HL-60 (cell line): ENCODE results near the gene RPS3.

ENCODE experiments used
- DNase-seq, 2 experiments: peaks; one replicate each; pipeline ENCODE4 v3.0.0-alpha.2; 2010 to 2020; ENCODE audit warnings: low read depth in 1 of 2, low spot score in 1 of 2
- H3K27ac ChIP-seq: fragments of 250-450 bp; sonication (Bioruptor Pico); replicated peaks from 2 replicates; pipeline ENCODE4 v1.5.1; 2020; ENCODE audit warnings: mild to moderate bottlenecking, moderate library complexity
- H3K27me3 ChIP-seq: fragments of 250-450 bp; sonication (Bioruptor Pico); 2 replicates; pipeline ENCODE4 v1.5.1; 2021; ENCODE audit warnings: mild to moderate bottlenecking, moderate library complexity; ENCODE audit not compliant: insufficient read depth, poor library complexity, severe bottlenecking
- H3K4me3 ChIP-seq: replicated peaks from 2 replicates; pipeline ENCODE4 v1.5.1; 2011; ENCODE audit warnings: mild to moderate bottlenecking, control low read depth, low read length; ENCODE audit not compliant: insufficient read depth
- CTCF ChIP-seq: IDR thresholded peaks from one replicate; pipeline ENCODE4 v1.5.1; 2011; ENCODE audit warnings: low read length, control low read depth, inconsistent platforms; ENCODE audit not compliant: insufficient read depth
- GABPA ChIP-seq: IDR thresholded peaks from 2 replicates; pipeline ENCODE4 v1.6.1; 2012; ENCODE audit warnings: low read depth
- POLR2AphosphoS5 ChIP-seq: IDR thresholded peaks from 2 replicates; pipeline ENCODE4 v1.6.1; 2012; ENCODE audit warnings: low read depth
- REST ChIP-seq: IDR thresholded peaks from 2 replicates; pipeline ENCODE4 v1.6.1; 2012; ENCODE audit warnings: low read depth; ENCODE audit not compliant: insufficient replicate concordance
- SPI1 ChIP-seq: IDR thresholded peaks from 2 replicates; pipeline ENCODE4 v1.6.1; 2012; ENCODE audit warnings: low read depth, mild to moderate bottlenecking, borderline replicate concordance

Gene RPS3

GRCh38 chr11:75428989-75429640, 29.8 kb downstream of the RPS3 start:
- Histone ChIP-seq H3K27ac (no peak overlapping the region), H3K27me3 (peaks cover 35% of the 10 kb centered on the region), H3K4me3 (no peak overlapping the region)
- no peak for DNase-seq
- TF ChIP-seq CTCF (no peak), POLR2AphosphoS5 (no peak), SPI1 (no peak), REST (no peak), GABPA (no peak)

- Histone ChIP-seq H3K27me3 (peaks cover 35% of the 10 kb centered on the region), H3K27ac (no peak overlapping the region), H3K4me3 (no peak overlapping the region)
- TF ChIP-seq POLR2AphosphoS5: no peak
- no peak for TF ChIP-seq CTCF
- TF ChIP-seq REST: no peak
- no peak for TF ChIP-seq SPI1
- no peak for TF ChIP-seq GABPA
- no peak for DNase-seq
Observed at GRCh38 chr11:75429641-75429901, 30.3 kb downstream of the RPS3 start.

GRCh38 chr11:75429902-75430713, 30.8 kb downstream of the RPS3 start:
- H3K27ac ChIP-seq: no peak overlapping the region
- no peak for TF ChIP-seq SPI1
- TF ChIP-seq POLR2AphosphoS5: no peak
- TF ChIP-seq REST: peak; percentile 88
- peak; percentile 58 to 60 for DNase-seq
- peaks cover 35% of the 10 kb centered on the region for H3K27me3 ChIP-seq
- H3K4me3 ChIP-seq: peak overlapping the region; percentile 37
